Left forelimb (tissue), 1 donor: ENCODE measurements around the gene RAB8A.
"Not testable (repeated sequence)": the region's sequence is repeated elsewhere in the genome, so short reads cannot be mapped to it uniquely, and the experiment has no call there.

ENCODE experiments used
- DNase-seq: peaks from one replicate; pipeline ENCODE4 v3.0.0-alpha.2; 2018; ENCODE audit warnings: low spot score

The RAB8A gene

GRCh38 chr19:16078759-16079707 lies 32.7 kb upstream of the RAB8A start:
- peak; percentile 82 for DNase-seq

DNA sequence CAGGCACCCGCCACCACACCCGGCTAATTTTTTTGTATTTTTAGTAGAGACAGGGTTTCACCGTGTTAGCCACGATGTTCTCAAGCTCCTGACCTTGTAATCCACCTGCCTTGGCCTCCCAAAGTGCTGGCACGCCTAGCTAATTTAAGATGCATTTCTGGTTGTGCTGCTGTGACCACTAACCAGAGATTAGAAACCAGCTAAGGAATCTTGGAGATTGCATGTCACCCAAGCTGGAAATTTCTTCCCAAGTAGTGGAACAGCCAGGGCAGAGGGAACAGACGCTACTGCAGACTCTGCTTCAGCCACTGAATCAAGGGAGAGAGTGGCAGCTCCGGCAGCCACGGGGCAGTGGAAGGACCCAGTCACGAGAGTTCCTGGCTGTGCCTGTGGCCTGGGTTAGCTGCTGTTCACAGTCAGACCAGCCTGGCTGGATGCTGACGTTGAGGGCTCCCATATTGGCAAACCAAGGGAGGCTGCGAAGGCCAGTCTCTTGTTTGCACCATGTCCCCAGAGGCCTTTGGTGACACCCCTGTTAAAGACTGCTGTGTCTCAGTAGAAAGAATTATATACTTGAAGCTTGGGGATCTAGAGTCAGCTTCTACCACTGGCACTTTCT lies 27.5 kb upstream of the RAB8A start:
- DNase-seq: no peak

DNA sequence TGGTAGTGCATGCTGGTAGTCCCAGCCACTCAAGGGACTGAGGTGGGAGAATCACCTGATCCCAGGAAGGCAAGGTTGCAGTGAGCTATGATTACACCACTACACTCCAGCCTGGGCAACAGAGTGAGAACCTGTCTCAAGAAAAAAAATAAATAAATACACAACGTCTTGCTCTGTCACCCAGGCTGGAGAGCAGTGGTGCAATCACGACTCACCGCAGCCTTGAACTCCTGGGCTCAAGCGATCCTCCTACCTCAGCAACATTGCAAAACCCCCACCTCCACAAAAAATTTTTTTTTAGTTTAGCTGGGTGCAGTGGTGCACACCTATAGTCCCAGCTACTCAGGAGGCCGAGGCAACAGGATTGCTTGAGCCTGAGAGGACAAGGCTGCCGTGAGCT lies 26.6 kb upstream of the RAB8A start:
- no peak for DNase-seq

DNA sequence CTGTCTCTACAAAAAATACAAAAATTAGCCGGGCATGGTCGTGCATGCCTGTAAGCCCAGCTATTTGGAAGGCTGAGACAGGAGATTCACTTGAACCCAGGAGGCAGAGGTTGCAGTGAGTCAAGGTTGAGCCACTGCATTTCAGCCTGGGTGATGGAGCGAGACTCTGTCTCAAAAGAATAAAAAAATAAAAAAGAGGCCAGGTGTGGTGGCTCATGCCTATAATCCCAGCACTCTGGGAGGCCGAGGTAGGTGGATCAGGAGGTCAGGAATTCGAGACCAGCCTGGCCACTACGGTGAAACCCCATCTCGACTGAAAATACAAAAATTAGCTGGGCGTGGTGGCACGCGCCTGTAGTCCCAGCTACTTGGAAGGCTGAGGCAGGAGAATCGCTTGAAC lies 24.3 kb upstream of the RAB8A start:
- not testable (repeated sequence) for DNase-seq

GRCh38 chr19:16087940-16088339 lies 23.7 kb upstream of the RAB8A start:
- no peak for DNase-seq

DNA sequence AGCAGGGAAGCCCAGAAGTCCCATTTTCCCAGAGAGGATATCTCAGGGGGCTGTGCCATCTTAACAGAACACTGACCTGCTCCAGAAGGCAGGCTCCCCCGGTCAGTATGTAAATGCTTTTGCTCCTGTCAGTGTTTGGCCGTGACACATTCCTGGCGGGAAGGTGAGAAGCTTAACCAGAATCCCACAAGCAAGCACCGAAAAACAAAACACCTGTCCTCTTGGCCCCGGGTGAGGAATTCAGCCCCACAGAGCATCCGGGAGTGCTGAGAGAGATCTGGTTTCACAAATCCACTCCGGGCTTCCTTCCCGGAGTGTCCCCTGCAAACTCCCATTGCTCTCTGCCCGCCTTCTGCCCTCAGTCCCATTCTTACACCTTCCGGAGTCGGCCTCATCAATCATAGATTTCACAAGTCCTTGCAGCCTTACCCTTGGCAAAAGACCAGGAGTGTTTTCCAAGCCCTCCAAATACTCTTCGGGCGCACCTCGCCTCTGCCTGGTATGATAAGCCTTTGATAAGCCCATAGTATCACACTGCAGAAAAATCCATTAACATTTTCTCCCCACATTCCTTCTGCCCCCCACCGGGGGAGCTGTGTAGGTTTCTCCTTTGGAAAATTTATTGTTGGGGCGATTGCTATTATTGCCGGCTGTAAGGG lies 23.2 kb upstream of the RAB8A start:
- DNase-seq: no peak

GRCh38 chr19:16089010-16089846 lies 22.5 kb upstream of the RAB8A start:
- no peak for DNase-seq

- no peak for DNase-seq
These were observed 19.9 kb upstream of the RAB8A start for GRCh38 chr19:16091546-16092475.

GRCh38 chr19:16094360-16095070 lies 17.2 kb upstream of the RAB8A start:
- DNase-seq: no peak

DNA sequence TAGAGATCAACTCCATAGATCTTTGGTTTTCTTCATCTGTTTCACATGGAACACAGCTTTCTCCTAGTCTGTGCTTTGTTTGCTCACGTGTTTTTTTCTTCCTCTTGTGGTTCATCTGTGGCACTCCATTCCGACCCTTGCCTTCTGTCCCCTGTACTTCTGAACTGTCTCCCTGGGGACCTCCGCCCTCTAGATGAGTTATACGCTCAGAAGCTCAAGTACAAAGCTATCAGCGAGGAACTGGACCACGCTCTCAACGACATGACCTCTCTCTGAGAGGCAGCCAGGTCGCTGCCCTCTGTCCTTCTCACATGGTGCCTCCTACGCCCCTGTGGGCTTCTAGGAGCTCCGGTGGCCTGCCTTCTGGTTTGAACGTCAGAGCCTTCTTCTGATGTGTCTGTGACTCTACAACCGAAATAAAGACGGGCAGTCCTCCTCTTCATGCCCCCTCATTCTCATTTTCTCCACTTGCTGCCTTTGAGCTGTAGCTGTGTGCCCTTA lies 16.6 kb upstream of the RAB8A start:
- no peak for DNase-seq

DNA sequence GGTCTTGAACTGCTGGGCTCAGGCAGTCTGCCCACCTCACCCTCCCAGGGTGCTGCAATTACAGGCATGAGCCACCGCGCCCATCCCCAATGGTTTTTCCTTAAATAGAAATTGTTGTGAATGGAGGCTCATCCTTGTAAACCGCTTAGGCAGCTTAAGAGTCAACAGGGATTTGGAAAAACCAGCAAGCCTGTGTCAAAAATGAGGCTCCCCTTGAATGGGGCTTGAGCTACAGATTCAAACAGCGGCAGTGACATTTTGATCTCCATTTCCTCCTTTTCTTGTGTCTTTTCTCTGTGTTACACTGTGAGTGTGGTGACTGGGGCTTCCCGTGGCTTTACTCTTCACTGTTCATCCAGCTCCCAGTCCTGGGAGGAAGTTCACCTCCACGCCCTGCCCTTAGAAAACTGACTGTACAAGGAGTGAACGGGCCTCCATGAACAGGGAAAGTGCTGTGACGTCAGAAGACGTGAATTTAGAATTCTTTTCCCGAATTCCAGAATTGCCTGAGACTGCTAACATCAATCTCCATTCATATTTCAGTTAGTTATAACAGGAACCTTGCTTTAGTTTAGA lies 15.3 kb upstream of the RAB8A start:
- DNase-seq: no peak

DNA sequence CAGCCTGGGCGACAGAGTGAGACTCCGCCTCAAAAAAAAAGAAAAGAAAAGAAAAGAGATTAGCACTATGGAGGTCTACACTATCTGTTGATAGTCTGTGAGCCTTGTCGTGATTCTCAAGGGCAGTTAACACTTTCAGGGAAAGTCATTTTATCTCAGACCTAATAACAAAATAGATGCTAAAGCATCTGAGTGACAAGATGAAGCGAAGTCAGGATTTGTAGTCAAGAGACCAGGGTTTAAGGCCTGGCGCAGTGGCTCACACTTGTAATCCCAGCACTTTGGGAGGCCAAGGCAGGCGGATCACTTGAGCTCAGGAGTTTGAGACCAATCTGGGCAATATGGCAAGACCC lies 13.3 kb upstream of the RAB8A start:
- no peak for DNase-seq

DNA sequence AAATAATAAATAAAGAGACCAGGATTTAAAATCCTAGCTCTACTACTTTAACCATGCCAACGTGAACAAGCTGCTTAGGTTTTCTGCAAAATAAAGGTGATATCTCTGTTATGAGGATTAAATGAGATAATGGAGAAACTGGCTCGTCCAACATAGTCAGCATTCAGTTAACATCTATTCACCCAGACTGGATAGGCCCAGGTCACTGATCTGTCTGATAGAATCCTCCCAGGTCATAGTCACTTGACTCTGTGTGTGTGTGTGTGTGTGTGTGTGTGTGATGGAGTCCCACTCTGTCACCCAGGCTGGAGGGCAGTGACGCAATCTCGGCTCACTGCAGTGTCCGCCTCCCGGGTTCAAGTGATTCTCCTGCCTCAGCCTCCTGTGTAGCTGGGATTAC lies 12.9 kb upstream of the RAB8A start:
- no peak for DNase-seq

GRCh38 chr19:16099314-16099965 lies 12.2 kb upstream of the RAB8A start:
- not testable (repeated sequence) for DNase-seq

- no peak for DNase-seq
These were observed 11.2 kb upstream of the RAB8A start for GRCh38 chr19:16100524-16100923.

GRCh38 chr19:16104722-16105121 lies 7.0 kb upstream of the RAB8A start:
- DNase-seq: no peak

DNA sequence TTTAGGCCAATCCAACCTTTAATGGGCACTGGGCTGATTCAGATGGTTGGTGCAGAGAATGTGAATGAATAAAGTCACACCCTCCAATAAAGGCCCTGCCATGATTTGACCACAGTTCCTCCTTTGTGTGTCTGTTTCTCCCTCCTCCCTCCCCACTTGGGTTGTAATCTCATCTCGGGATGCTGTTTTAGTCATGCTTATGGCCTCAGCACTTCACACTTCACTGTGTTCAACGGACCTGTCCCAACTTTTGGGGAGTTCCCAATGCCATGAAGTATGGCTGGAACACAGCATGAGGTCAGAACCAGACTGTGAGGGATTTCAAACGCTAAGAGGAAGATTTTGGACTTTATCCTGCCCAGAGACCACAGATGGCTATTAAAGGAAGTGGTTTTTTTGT lies 5.6 kb upstream of the RAB8A start:
- DNase-seq: no peak

GRCh38 chr19:16111909-16112752 lies 442 bp downstream of the RAB8A start:
- DNase-seq: no peak
